Measurements from ENCODE around the gene TBC1D23. TPM values are rescaled to one million over a fixed set of nuclear protein-coding genes. Genes with fewer than 3 reads are reported as not detected.
"Not testable (repeated sequence)": the region's sequence is repeated elsewhere in the genome, so short reads cannot be mapped to it uniquely, and the experiment has no call there.

Gene TBC1D23
- polyA plus RNA-seq, 4 donors: 17.9 to 40.9 (median 36.0) TPM

GRCh38 chr3:100334488-100335351 lies 73.9 kb downstream of the TBC1D23 start, which contains the start of gene NIT2:
Gene NIT2, plus strand, starts transcription at chr3:100334757. Its CDS starts 35 bp downstream, at chr3:100334792.
- Histone ChIP-seq H3K27me3 (ENCODE audit: control insufficient read depth in 3 of 3, insufficient read depth in 3 of 3, low read length in 3 of 3) (no peaks in the 10 kb centered on the region), H3K9me3 (ENCODE audit: control insufficient read depth in 2 of 2, insufficient read depth in 1 of 2, low read depth in 1 of 2, low read length in 1 of 2) (no peaks in the 10 kb centered on the region), H3K4me1 (ENCODE audit: control insufficient read depth in 3 of 3, insufficient read depth in 2 of 3, low read depth in 1 of 3, low read length in 2 of 3) (peaks cover 0 to 14% (median 0%) of the 10 kb centered on the region in 3 donors), H3K36me3 (ENCODE audit: control insufficient read depth in 3 of 3, insufficient read depth in 2 of 3, low read depth in 1 of 3, low read length in 3 of 3) (peaks cover 0 to 4% (median 3%) of the 10 kb centered on the region in 3 donors), H3K4me3 (ENCODE audit: low read depth in 1 of 3, low read length in 3 of 3) (peak within 1 kb of the TSS; percentile 44 to 90 (median 64)), H3K27ac (ENCODE audit: low read depth in 1 of 3, low read length in 2 of 3) (peak within 1 kb of the TSS; percentile 59 to 86 (median 85))
- 0 to 1% (median 0%) methylated on average over 63 to 77 of the region's 77 CpGs for WGBS, 3 donors
- DNase-seq: peak; percentile 78 to 94
- FAIRE-seq: no peak

GRCh38 chr3:100335434-100335833 lies 74.6 kb downstream of the TBC1D23 start:
- peak overlapping the region in 1 of 3 donors; percentile 85 for H3K27ac ChIP-seq (ENCODE audit: low read depth in 1 of 3, low read length in 2 of 3)
- peaks cover 0 to 9% (median 3%) of the 10 kb centered on the region in 3 donors for H3K36me3 ChIP-seq (ENCODE audit: control insufficient read depth in 3 of 3, insufficient read depth in 2 of 3, low read depth in 1 of 3, low read length in 3 of 3)
- no peak for FAIRE-seq
- H3K9me3 ChIP-seq (ENCODE audit: control insufficient read depth in 2 of 2, insufficient read depth in 1 of 2, low read depth in 1 of 2, low read length in 1 of 2): no peaks in the 10 kb centered on the region
- no peaks in the 10 kb centered on the region for H3K27me3 ChIP-seq (ENCODE audit: control insufficient read depth in 3 of 3, insufficient read depth in 3 of 3, low read length in 3 of 3)
- peak overlapping the region in 2 of 3 donors; percentile 64 to 90 for H3K4me3 ChIP-seq (ENCODE audit: low read depth in 1 of 3, low read length in 3 of 3)
- H3K4me1 ChIP-seq (ENCODE audit: control insufficient read depth in 3 of 3, insufficient read depth in 2 of 3, low read depth in 1 of 3, low read length in 2 of 3): peaks cover 0 to 14% (median 0%) of the 10 kb centered on the region in 3 donors
- peak in 1 of 2 donors; percentile 10 for DNase-seq
- 56 to 63% (median 60%) methylated on average over 14 of the region's 14 CpGs for WGBS, 3 donors

DNA sequence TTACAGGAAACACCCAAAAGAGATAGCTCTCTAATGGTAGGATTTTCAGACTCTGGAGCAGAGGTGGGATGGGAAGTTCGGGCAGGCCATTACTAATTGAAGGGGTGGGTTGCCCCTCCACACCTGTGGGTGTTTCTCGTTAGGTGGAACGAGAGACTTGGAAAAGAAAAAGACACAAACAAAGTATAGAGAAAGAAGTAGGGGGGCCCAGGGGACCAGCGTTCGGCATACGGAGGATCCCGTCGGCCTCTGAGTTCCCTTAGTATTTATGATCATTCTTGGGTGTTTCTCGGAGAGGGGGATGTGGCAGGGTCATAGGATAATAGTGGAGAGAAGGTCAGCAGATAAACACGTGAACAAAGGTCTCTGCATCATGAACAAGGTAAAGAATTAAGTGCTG lies 75.4 kb downstream of the TBC1D23 start:
- not testable (repeated sequence) for H3K9me3 ChIP-seq (ENCODE audit: control insufficient read depth in 2 of 2, insufficient read depth in 1 of 2, low read depth in 1 of 2, low read length in 1 of 2); FAIRE-seq; H3K27me3 ChIP-seq (ENCODE audit: control insufficient read depth in 3 of 3, insufficient read depth in 3 of 3, low read length in 3 of 3); H3K36me3 ChIP-seq (ENCODE audit: control insufficient read depth in 3 of 3, insufficient read depth in 2 of 3, low read depth in 1 of 3, low read length in 3 of 3); H3K4me3 ChIP-seq (ENCODE audit: low read depth in 1 of 3, low read length in 3 of 3)
- peaks cover 0 to 14% (median 0%) of the 10 kb centered on the region in 3 donors for H3K4me1 ChIP-seq (ENCODE audit: control insufficient read depth in 3 of 3, insufficient read depth in 2 of 3, low read depth in 1 of 3, low read length in 2 of 3)
- 88 to 93% (median 92%) methylated on average over 9 of the region's 10 CpGs for WGBS, 3 donors
- peak overlapping the region in 1 of 3 donors; percentile 85 for H3K27ac ChIP-seq (ENCODE audit: low read depth in 1 of 3, low read length in 2 of 3)
- DNase-seq: peak in 1 of 2 donors; percentile 24

- FAIRE-seq (no peak), DNase-seq (no peak)
- Histone ChIP-seq H3K4me1 (ENCODE audit: control insufficient read depth in 3 of 3, insufficient read depth in 2 of 3, low read depth in 1 of 3, low read length in 2 of 3) (peaks cover 0 to 14% (median 0%) of the 10 kb centered on the region in 3 donors), H3K9me3 (ENCODE audit: control insufficient read depth in 2 of 2, insufficient read depth in 1 of 2, low read depth in 1 of 2, low read length in 1 of 2) (no peaks in the 10 kb centered on the region), H3K27ac (ENCODE audit: low read depth in 1 of 3, low read length in 2 of 3) (no peak overlapping the region), H3K4me3 (ENCODE audit: low read depth in 1 of 3, low read length in 3 of 3) (no peak overlapping the region), H3K36me3 (ENCODE audit: control insufficient read depth in 3 of 3, insufficient read depth in 2 of 3, low read depth in 1 of 3, low read length in 3 of 3) (peaks cover 0 to 16% (median 4%) of the 10 kb centered on the region in 3 donors), H3K27me3 (ENCODE audit: control insufficient read depth in 3 of 3, insufficient read depth in 3 of 3, low read length in 3 of 3) (no peaks in the 10 kb centered on the region)
- WGBS, 3 donors: 91 to 95% (median 93%) methylated on average over 10 of the region's 10 CpGs
These were observed 78.1 kb downstream of the TBC1D23 start for GRCh38 chr3:100338911-100339310.

DNA sequence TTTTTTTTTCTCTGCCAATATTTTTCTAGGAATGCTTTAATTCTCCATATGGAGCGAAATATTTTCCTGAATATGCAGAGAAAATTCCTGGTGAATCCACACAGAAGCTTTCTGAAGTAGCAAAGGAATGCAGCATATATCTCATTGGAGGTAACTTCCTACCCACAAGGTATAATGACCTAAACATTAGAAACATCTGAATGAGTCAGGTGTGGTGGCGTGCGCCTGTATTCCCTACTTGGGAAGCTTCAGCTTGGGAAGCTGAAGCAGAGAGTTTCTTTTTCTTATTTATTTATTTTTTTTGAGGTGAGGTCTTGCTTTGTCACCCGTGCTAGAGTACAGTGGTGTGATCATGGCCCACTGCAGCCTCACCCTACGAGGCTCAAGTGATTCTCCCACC lies 79.0 kb downstream of the TBC1D23 start:
- H3K27me3 ChIP-seq (ENCODE audit: control insufficient read depth in 3 of 3, insufficient read depth in 3 of 3, low read length in 3 of 3): no peaks in the 10 kb centered on the region
- peaks cover 0 to 20% (median 4%) of the 10 kb centered on the region in 3 donors for H3K36me3 ChIP-seq (ENCODE audit: control insufficient read depth in 3 of 3, insufficient read depth in 2 of 3, low read depth in 1 of 3, low read length in 3 of 3)
- FAIRE-seq (no peak), DNase-seq (no peak)
- H3K27ac ChIP-seq (ENCODE audit: low read depth in 1 of 3, low read length in 2 of 3): no peak overlapping the region
- peaks cover 0 to 14% (median 0%) of the 10 kb centered on the region in 3 donors for H3K4me1 ChIP-seq (ENCODE audit: control insufficient read depth in 3 of 3, insufficient read depth in 2 of 3, low read depth in 1 of 3, low read length in 2 of 3)
- H3K9me3 ChIP-seq (ENCODE audit: control insufficient read depth in 2 of 2, insufficient read depth in 1 of 2, low read depth in 1 of 2, low read length in 1 of 2): no peaks in the 10 kb centered on the region
- H3K4me3 ChIP-seq (ENCODE audit: low read depth in 1 of 3, low read length in 3 of 3): no peak overlapping the region
- WGBS, 3 donors: 94 to 100% (median 99%) methylated on average over 5 of the region's 5 CpGs

DNA sequence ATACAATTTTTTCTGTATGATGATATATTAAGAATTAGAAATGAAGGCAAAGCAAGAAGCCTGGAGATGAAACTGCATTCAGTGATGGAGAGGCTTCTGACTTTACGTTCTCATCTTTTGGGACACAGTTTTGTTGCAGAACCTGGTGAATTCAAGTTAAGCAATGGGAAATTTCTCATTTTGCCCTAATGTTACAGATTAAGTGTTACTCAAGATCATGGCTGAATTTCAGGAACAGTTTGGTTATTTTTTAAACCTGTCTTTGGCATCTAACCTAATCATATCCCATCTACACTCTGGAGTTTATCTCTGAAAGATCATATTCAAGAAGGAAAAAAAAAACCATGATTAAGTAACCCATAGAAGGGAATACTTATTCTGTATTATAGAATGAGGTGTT lies 79.7 kb downstream of the TBC1D23 start:
- DNase-seq (no peak), FAIRE-seq (no peak)
- 97 to 100% (median 99%) methylated on average over 1 of the region's 1 CpG for WGBS, 3 donors
- no peaks in the 10 kb centered on the region for H3K9me3 ChIP-seq (ENCODE audit: control insufficient read depth in 2 of 2, insufficient read depth in 1 of 2, low read depth in 1 of 2, low read length in 1 of 2)
- no peaks in the 10 kb centered on the region for H3K27me3 ChIP-seq (ENCODE audit: control insufficient read depth in 3 of 3, insufficient read depth in 3 of 3, low read length in 3 of 3)
- H3K36me3 ChIP-seq (ENCODE audit: control insufficient read depth in 3 of 3, insufficient read depth in 2 of 3, low read depth in 1 of 3, low read length in 3 of 3): peaks cover 0 to 26% (median 4%) of the 10 kb centered on the region in 3 donors
- no peak overlapping the region for H3K4me3 ChIP-seq (ENCODE audit: low read depth in 1 of 3, low read length in 3 of 3)
- H3K4me1 ChIP-seq (ENCODE audit: control insufficient read depth in 3 of 3, insufficient read depth in 2 of 3, low read depth in 1 of 3, low read length in 2 of 3): peaks cover 0 to 13% (median 0%) of the 10 kb centered on the region in 3 donors
- H3K27ac ChIP-seq (ENCODE audit: low read depth in 1 of 3, low read length in 2 of 3): no peak overlapping the region

DNA sequence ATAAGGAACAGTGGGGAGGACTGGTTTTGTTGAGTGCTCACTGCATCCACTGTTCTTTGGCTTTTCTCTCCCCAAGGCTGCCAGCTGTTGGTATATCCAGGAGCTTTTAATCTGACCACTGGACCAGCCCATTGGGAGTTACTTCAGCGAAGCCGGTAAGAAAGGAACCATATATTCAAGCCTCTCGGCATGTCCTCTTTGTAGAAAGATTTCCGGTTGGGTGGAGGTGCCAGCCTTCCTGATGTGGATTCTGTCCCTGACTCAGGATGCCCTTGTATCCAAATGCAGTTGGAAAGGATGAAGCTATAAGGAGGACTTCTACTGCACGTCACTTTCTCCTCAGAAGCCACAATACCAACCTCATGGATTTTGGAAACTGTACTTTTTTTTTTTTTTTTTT lies 87.9 kb downstream of the TBC1D23 start:
- no peak for FAIRE-seq
- WGBS, 3 donors: 94 to 99% (median 98%) methylated on average over 5 of the region's 5 CpGs
- H3K4me1 ChIP-seq (ENCODE audit: control insufficient read depth in 3 of 3, insufficient read depth in 2 of 3, low read depth in 1 of 3, low read length in 2 of 3): peaks cover 0 to 6% (median 0%) of the 10 kb centered on the region in 3 donors
- no peaks in the 10 kb centered on the region for H3K27me3 ChIP-seq (ENCODE audit: control insufficient read depth in 3 of 3, insufficient read depth in 3 of 3, low read length in 3 of 3)
- peaks cover 0 to 3% of the 10 kb centered on the region in 2 donors for H3K9me3 ChIP-seq (ENCODE audit: control insufficient read depth in 2 of 2, insufficient read depth in 1 of 2, low read depth in 1 of 2, low read length in 1 of 2)
- no peak overlapping the region for H3K27ac ChIP-seq (ENCODE audit: low read depth in 1 of 3, low read length in 2 of 3)
- DNase-seq: no peak
- no peak overlapping the region for H3K4me3 ChIP-seq (ENCODE audit: low read depth in 1 of 3, low read length in 3 of 3)
- peaks cover 11 to 39% (median 24%) of the 10 kb centered on the region in 3 donors for H3K36me3 ChIP-seq (ENCODE audit: control insufficient read depth in 3 of 3, insufficient read depth in 2 of 3, low read depth in 1 of 3, low read length in 3 of 3)

DNA sequence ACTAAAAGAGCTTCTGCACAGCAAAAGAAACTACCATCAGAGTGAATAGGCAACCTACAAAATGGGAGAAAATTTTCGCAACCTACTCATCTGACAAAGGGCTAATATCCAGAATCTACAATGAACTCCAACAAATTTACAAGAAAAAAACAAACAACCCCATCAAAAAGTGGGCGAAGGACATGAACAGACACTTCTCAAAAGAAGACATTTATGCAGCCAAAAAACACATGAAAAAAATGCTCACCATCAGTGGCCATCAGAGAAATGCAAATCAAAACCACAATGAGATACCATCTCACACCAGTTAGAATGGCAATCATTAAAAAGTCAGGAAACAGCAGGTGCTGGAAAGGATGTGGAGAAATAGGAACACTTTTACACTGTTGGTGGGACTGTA lies 91.0 kb downstream of the TBC1D23 start:
- FAIRE-seq; H3K27ac ChIP-seq (ENCODE audit: low read depth in 1 of 3, low read length in 2 of 3): not testable (repeated sequence)

More for the DNA sequence above, 91.0 kb downstream of the TBC1D23 start:
- H3K4me1 ChIP-seq (ENCODE audit: control insufficient read depth in 3 of 3, insufficient read depth in 2 of 3, low read depth in 1 of 3, low read length in 2 of 3); H3K27me3 ChIP-seq (ENCODE audit: control insufficient read depth in 3 of 3, insufficient read depth in 3 of 3, low read length in 3 of 3); H3K4me3 ChIP-seq (ENCODE audit: low read depth in 1 of 3, low read length in 3 of 3); DNase-seq; H3K9me3 ChIP-seq (ENCODE audit: control insufficient read depth in 2 of 2, insufficient read depth in 1 of 2, low read depth in 1 of 2, low read length in 1 of 2): not testable (repeated sequence)
- 100% methylated on average over 2 of the region's 2 CpGs; no CpG with 5 or more reads in 2 of the 3 donors for WGBS, 3 donors
- H3K36me3 ChIP-seq (ENCODE audit: control insufficient read depth in 3 of 3, insufficient read depth in 2 of 3, low read depth in 1 of 3, low read length in 3 of 3): peaks cover 9 to 44% (median 20%) of the 10 kb centered on the region in 3 donors
